Psoas muscle (tissue), 8 donors: ENCODE measurements around the gene GEMIN5. TPM values are rescaled to one million over a fixed set of nuclear protein-coding genes. Genes with fewer than 3 reads are reported as not detected.

ENCODE experiments used
- ATAC-seq, 4 donors: fragments of 200-7000 bp; cut with Tn5 transposase; one replicate each; pipeline ENCODE4 v1.9.1; 2020; ENCODE audit warnings: moderate library complexity in 3 of 4, mild to moderate bottlenecking in 2 of 4
- DNase-seq, 2 donors: peaks; one replicate each; pipeline ENCODE4 v3.0.0-alpha.2; 2020
- H3K27ac ChIP-seq: fragments of 200-600 bp; one replicate; pipeline ENCODE4 v1.8.0; 2022
- H3K27me3 ChIP-seq, 3 donors: fragments of 200-600 bp in 1 of 3; one replicate each; pipeline versions ENCODE4 v1.6.1 to v1.8.0; 2013 to 2022; ENCODE audit warnings: low read length in 2 of 3, mild to moderate bottlenecking in 2 of 3, moderate library complexity in 1 of 3; ENCODE audit not compliant: insufficient read depth in 3 of 3
- H3K36me3 ChIP-seq, 2 donors: fragments of 200-600 bp in 1 of 2; one replicate each; pipeline versions ENCODE4 v1.6.1 to v1.8.0; 2013 to 2022; ENCODE audit warnings: low read depth in 1 of 2, mild to moderate bottlenecking in 1 of 2, moderate library complexity in 1 of 2; ENCODE audit not compliant: insufficient read depth in 1 of 2
- H3K4me1 ChIP-seq: fragments of 200-600 bp; one replicate; pipeline ENCODE4 v1.8.0; 2022
- H3K4me3 ChIP-seq: fragments of 200-600 bp; one replicate; pipeline ENCODE4 v1.8.0; 2022; ENCODE audit warnings: mild to moderate bottlenecking
- H3K9me3 ChIP-seq: fragments of 200-600 bp; one replicate; pipeline ENCODE4 v1.8.0; 2022
- CTCF ChIP-seq: fragments of 200-600 bp; IDR thresholded peaks from one replicate; pipeline ENCODE4 v1.8.0; 2022; ENCODE audit warnings: antibody characterized with exemption
- WGBS, 3 donors: extraction: QIAGEN DNeasy Blood & Tissue Kit; methylation state at CpG; one replicate each; pipeline versions ENCODE4 v1.1.6 to v1.1.7; 2013; 5-methylcytosine and 5-hydroxymethylcytosine counted together
- intact Hi-C, 2 donors: fragments of 100-400 bp; cut with DNase I; formaldehyde crosslinking; loops; one replicate each; pipeline versions ENCODE4 v1.11.0 to v1.14.2; 2022
- polyA plus RNA-seq, 3 donors: library from polyadenylated mRNA; stranded (reverse); fragments of 200-250 nt; gene quantifications; one replicate each; pipeline ENCODE4 v1.2.3, GENCODE V29; 2013
- total RNA-seq, 4 donors: library from RNA; stranded (reverse); fragmentation: NEBNext Ultra II Directional in 2 of 4; extraction: Animal tissue kit (Norgen Biotek cat#: 25700) in 2 of 4; gene quantifications; one replicate each; pipeline versions ENCODE4 v1.2.1 to v1.2.4, GENCODE V29; 2021 to 2023
- donor health status: healthy with polysubstance abuse.
- donor health status: DM: no; HTN: no; CAD: no; lungs with moderate emphysema.
- donor health status: Bipolar disorder and iron deficiency.
- donor health status: healthy.
- donor health status: DM: yes; HTN: yes; CAD: no.
- donor health status: DM: no; HTN: no; CAD: no.
- donor health status: DM: no; HTN: no; CAD: no.
- donor health status: DM: yes; HTN: yes; CAD: no.

GEMIN5 gene
- total and polyA plus RNA-seq, 7 donors: 6.6 to 23.1 (median 16.7) TPM

DNA sequence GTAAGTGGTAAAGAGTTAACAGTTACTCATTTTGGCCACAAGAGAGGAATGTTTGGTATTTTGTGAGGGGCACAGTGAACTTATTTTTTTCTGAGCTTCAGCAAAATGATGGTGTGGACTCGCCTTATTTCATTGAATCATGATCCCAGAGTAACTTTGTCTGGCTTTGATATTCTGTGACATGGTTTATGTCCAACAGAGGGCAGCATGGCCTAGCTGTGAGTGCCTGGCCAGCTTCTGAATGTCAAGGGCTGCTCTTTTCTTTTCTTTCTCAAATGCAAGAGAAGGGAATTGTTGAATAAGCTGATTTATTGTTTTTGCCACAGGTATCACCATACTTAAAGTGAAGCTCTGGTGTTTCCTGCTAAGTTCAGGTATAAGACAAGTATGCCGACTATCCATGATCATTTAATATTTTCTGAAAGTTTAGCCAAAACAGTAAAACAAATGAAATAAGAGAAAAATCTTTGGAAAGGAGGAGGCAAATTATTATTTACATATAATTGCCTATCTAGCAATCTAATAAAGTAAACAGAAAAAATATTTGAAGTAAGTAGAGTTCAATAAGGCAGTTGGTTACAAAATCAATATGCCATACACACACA is 34.6 kb upstream of the GEMIN5 start:
- no peak for ATAC-seq
- DNase-seq: no peak

GRCh38 chr5:154971501-154971900 is 33.5 kb upstream of the GEMIN5 start:
- Histone ChIP-seq H3K4me1 (no peaks in the 10 kb centered on the region), H3K9me3 (no peaks in the 10 kb centered on the region), H3K4me3 (no peak overlapping the region), H3K36me3 (peaks cover 4 to 44% of the 10 kb centered on the region in 2 donors), H3K27me3 (no peaks in the 10 kb centered on the region), H3K27ac (no peak overlapping the region)
- intact Hi-C loops: no loop called here
- TF ChIP-seq CTCF: no peak
- 67 to 75% (median 74%) methylated on average over 2 of the region's 2 CpGs for WGBS, 3 donors
- no peak for DNase-seq
- ATAC-seq: no peak

More for the DNA sequence above, 34.6 kb upstream of the GEMIN5 start:
- Histone ChIP-seq H3K4me3 (no peak overlapping the region), H3K27me3 (no peaks in the 10 kb centered on the region), H3K4me1 (no peaks in the 10 kb centered on the region), H3K36me3 (peaks cover 2 to 33% of the 10 kb centered on the region in 2 donors), H3K27ac (no peak overlapping the region), H3K9me3 (no peaks in the 10 kb centered on the region)
- TF ChIP-seq CTCF: peak; percentile 38
- WGBS, 3 donors: 68 to 77% (median 75%) methylated on average over 2 of the region's 2 CpGs
- intact Hi-C loops: no loop called here

DNA sequence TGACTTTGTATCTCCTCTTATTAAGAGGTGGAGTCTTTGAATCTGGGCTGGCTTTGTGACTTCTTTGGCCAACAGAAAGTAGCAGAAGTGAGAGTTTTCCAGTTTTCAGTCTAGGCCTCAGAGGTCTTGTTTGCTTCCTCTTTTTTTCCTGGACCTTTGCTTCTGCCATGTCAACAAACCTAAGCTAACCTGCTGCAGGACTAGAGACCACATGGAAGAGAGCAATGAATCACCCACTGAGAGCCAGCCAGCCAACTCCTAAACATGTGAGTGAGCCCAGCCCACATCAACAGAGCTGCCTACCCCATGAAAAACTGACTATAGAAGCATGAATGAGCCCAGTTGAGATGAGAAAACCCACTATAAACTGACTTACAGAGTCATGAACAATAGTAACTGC is 32.7 kb upstream of the GEMIN5 start:
- H3K4me3 ChIP-seq: no peak overlapping the region
- intact Hi-C loops: no loop called here
- TF ChIP-seq CTCF: no peak
- H3K9me3 ChIP-seq: no peaks in the 10 kb centered on the region
- no peak overlapping the region for H3K27ac ChIP-seq
- H3K27me3 ChIP-seq: no peaks in the 10 kb centered on the region
- peaks cover 6 to 46% of the 10 kb centered on the region in 2 donors for H3K36me3 ChIP-seq
- DNase-seq: no peak
- no peak for ATAC-seq
- H3K4me1 ChIP-seq: no peaks in the 10 kb centered on the region

DNA sequence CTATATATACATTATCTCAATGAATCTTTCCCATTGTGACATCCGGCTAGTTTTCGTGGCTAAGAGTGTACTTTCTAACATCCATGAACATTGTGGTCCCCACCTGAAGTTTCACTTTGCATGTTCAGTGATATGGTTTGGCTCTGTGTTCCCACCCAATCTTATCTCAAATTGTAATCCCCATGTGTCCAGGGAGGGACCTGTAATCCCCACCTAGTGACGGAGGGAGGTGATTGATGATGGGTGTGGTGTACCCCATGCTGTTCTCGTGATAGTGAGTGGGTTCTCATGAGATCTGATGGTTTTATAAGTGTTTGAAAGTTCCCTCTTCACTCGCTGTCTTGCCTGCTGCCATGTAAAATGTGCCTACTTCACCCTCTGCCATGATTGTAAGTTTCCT is 30.9 kb upstream of the GEMIN5 start:
- no peak overlapping the region for H3K4me3 ChIP-seq
- H3K27me3 ChIP-seq: no peaks in the 10 kb centered on the region
- H3K4me1 ChIP-seq: no peaks in the 10 kb centered on the region
- WGBS, 3 donors: 93 to 94% (median 94%) methylated on average over 5 of the region's 5 CpGs
- no peak overlapping the region for H3K27ac ChIP-seq
- no peak for ATAC-seq
- H3K36me3 ChIP-seq: peaks cover 6 to 43% of the 10 kb centered on the region in 2 donors
- no peaks in the 10 kb centered on the region for H3K9me3 ChIP-seq
- DNase-seq: no peak
- no peak for TF ChIP-seq CTCF
- intact Hi-C loops: no loop called here

DNA sequence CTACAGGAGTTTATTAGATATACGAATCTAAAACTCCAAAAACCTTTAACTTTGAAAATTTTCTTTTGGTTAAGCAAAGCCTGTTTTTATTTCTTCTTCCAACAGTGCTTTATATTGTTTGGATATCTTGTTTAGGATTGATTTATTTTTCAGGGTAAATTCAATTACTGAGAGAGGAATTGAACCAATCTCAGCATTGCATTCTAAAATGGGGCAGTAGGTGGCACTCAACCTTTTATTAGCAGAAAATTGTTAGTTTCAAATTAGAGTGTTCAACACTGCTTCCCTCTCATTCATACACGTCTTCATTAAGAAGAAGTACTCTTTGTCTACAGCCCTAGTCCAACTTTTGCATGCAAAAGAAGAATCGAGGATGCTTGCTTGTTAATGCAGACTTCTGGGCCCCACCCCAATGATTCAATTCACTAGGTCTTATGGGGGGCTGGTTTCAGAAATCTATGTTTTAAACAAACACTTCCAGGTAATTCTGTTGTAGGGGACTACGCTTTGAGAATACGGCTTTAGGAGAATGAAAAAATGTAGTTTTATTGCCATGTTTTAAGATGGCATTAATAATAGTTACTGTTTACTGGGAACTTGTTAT is 29.5 kb upstream of the GEMIN5 start:
- Histone ChIP-seq H3K4me1 (no peaks in the 10 kb centered on the region), H3K9me3 (no peaks in the 10 kb centered on the region), H3K4me3 (no peak overlapping the region), H3K27me3 (no peaks in the 10 kb centered on the region), H3K27ac (no peak overlapping the region), H3K36me3 (peaks cover 6 to 56% of the 10 kb centered on the region in 2 donors)
- 82 to 84% (median 82%) methylated on average over 5 of the region's 5 CpGs for WGBS, 3 donors
- ATAC-seq (no peak), DNase-seq (no peak)
- intact Hi-C loops: no loop called here
- peak; percentile 32 for TF ChIP-seq CTCF
